ENCODE data around the gene MYO1C.
"Not testable (repeated sequence)": the region's sequence is repeated elsewhere in the genome, so short reads cannot be mapped to it uniquely, and the experiment has no call there.

The MYO1C gene, protein sequence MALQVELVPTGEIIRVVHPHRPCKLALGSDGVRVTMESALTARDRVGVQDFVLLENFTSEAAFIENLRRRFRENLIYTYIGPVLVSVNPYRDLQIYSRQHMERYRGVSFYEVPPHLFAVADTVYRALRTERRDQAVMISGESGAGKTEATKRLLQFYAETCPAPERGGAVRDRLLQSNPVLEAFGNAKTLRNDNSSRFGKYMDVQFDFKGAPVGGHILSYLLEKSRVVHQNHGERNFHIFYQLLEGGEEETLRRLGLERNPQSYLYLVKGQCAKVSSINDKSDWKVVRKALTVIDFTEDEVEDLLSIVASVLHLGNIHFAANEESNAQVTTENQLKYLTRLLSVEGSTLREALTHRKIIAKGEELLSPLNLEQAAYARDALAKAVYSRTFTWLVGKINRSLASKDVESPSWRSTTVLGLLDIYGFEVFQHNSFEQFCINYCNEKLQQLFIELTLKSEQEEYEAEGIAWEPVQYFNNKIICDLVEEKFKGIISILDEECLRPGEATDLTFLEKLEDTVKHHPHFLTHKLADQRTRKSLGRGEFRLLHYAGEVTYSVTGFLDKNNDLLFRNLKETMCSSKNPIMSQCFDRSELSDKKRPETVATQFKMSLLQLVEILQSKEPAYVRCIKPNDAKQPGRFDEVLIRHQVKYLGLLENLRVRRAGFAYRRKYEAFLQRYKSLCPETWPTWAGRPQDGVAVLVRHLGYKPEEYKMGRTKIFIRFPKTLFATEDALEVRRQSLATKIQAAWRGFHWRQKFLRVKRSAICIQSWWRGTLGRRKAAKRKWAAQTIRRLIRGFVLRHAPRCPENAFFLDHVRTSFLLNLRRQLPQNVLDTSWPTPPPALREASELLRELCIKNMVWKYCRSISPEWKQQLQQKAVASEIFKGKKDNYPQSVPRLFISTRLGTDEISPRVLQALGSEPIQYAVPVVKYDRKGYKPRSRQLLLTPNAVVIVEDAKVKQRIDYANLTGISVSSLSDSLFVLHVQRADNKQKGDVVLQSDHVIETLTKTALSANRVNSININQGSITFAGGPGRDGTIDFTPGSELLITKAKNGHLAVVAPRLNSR

DNA sequence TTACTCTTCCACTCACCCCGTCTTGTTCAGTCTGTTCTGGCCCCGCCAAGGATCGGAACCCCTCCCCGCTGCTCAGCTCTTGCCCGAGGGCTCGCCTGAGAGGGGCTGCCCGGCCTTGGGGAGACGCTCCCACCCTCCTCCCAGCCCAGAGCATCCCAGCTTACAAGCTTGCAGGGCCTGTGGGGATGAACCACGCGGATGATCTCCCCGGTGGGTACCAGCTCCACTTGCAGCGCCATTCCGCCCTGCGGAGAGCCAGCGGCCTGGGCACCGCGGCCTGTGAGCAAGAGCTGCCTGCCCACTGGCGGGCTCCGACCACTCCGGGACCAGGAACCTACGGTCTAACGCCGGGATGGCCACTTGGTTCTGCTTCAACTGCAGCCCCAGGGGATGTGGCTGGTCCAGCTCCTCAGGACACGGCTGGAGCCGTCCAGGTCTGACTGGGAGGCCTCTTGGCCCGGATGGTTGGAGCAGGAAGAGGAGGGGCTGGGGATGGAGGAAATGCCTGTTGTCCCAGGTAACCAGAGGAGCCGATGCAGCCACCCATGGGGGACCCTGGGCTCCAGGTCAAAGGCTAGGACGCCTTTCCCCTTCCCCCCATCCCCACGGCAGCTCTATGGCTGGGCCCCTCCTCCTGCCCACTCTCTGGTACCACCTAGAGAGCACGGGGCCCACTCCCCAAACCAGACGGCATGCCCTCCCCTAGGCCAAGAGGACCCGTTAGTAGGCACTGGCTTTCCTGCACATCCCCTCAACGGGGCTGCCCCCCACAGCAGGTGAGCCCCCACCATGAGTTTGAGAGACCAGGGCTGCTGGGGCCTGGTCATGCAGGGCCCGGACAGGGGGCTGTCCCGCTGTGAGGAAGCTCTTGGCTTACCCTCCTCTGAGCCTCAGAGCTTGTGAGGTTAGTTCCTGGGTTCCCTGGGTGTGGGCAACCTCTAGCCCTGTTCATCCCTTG lies at the start of gene MYO1C:
Gene MYO1C (minus strand): TSS at position 438 of the 958 bp plus-strand sequence. CDS start 199 bp downstream, at position 239.
- DNase-seq, result no peak

DNA sequence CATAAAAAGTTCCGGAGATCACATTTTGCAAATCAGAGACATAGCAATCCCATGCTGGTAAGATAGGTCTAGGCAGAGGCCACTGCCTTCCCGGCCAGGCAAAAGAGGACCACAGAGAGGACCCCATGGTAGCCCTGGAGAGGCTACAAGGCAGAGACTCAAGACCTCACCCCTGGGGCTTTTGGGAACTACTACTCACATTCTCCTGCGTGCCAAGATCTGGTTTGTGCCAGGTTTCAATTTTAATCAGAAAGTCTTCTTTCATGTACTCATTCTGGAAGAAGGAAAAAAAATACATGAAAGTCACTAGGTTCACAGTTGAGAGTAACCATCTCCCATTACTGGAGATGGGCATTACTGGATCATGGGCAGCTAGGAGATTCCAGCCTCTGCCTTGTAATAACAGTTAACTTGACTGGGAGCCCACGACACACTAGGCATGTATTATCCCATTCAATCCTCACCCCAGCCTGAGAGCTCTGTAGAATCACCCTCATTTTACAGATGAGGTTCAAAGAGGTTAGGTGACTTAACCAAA lies 49.0 kb upstream of the MYO1C start:
- DNase-seq, result no peak

DNA sequence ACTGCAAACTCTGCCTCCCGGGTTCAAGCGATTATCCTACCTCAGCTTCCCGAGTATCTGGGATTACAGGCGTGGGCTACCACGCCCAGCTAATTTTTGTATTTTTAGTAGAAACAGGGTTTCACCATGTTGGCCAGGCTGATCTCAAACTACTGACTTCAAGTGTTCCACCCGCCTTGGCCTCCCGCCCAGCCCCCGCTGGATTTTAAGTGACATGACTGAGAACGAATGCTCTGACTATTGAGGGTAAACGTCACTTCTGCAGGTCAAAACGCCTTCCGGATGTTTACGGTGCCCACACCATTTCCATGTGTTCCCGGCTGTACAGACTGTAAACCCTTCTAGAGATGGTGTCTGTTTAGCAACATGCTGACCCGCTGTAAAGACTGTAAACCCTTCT lies 47.3 kb upstream of the MYO1C start:
- DNase-seq, result no peak

DNA sequence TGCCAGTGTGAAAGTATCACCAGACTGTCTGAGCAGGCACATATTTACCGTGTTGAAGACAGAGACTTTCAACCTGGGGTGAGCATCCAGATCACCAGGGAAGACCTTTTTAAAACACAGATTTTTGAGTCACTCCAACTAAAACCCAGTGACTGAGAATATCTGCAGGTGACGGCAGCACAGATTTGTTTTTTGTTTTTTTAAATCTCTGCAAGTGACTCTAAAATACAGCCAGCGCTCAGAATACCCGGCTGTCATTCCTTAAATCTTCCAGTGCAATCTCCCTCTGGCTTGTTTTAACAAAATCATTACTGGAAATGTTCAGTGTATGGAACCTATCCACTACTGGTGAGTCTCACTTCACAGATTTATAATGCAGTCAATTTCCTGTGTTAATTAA lies 43.3 kb upstream of the MYO1C start:
- DNase-seq, result no peak

DNA sequence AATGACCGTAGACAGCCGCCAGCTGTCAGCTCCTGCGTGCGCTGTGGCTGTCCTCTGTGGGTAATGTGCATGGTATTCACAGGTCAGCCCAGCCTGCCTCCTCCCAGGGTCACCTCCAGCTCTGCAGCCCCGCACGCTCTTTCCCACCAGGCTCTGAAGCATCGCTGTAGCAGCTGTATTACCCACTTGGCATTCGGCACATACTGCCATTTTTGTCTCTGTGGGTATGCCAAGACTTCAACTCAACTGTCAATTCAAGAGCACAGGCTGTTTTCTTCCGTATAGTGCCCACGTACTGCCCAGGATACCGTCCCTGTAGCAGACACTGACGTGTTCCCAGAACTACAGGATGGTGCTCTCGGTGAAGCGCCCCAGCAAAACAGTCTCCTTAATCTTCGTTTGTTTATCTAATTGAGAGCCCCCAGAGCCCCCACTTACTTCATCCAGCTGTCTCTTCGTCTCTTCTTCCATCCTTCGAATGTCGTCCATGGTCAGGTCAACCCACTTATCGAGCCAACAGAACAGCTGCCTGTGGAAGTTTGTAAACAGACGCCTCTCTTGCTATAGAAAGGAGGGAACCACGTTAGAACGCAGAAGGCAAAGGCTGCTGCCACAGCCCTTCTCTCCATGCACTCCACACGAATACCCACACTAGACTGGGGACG lies 41.3 kb upstream of the MYO1C start:
- DNase-seq, result no peak

DNA sequence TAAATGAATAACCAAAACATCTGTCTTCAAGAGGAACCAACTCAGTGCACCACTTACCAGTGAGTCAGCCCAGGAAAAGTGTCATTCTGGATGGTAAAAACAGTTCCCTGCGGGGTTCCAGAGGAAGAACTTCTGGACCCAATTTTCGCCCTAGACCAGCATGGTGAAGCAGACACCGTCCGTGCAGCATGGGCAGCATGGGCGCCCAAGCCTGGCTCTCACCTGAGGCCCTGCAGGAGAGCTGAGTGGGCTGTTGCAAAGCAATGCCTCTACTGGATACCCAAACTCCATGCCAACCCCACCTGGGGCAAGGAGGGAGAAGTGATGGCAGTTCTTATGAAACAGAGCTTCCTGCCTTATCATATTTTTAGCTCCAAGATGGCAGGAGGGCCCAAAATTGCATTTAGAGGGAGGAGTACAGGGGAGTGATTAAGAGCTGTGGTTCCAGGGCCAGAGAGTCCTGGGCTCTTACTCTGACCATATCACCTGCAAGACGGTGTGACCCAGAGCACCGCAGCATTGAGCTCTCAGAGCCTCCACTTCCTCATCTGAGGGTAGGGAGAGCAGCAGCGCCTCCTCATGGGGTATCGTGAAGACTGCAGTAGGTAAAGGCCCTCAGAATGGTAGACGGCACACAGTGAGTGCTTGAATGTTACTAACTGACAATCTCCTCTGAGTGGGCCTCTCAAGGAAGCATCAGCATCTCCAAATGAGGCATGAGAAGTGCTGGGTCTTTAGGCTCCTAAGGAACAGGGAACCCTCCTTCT lies 40.5 kb upstream of the MYO1C start:
- no peak for DNase-seq

DNA sequence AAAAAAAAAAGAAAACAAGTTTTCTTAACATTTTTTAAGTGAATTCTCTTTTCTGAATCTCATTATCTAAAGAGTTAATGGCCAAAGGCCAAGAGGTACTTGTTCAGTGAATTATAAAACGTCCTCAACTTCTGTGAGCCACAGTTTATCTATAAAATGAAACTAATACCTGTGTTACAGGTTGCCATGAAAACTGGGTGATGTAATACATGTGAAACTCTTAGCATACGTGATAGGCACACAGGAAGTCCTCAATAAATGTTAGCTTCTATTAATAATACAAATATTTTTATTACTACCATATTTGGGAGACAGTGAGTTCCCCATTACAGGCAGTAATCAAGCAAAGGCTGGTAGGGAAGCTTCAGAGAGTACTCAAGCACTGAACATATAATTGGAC lies 37.4 kb upstream of the MYO1C start:
- no peak for DNase-seq

DNA sequence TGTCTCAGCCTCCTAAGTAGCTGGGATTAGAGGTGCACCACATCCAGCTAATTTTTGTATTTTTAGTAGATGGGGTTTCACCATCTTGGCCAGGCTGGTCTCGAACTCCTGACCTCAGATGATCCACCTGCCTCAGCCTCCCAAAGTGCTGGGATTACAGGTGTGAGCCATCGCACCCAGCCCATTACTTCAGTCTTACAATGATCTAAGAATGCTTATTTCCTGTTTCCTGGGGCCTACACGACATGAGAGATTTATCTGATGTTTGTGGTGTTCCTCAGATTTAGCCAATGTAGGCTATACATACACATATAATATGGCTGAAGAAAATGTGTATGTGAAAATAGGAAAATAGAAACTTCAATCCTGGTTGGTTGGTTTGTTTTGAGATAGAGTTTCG lies 34.4 kb upstream of the MYO1C start:
- DNase-seq, result not testable (repeated sequence)

DNA sequence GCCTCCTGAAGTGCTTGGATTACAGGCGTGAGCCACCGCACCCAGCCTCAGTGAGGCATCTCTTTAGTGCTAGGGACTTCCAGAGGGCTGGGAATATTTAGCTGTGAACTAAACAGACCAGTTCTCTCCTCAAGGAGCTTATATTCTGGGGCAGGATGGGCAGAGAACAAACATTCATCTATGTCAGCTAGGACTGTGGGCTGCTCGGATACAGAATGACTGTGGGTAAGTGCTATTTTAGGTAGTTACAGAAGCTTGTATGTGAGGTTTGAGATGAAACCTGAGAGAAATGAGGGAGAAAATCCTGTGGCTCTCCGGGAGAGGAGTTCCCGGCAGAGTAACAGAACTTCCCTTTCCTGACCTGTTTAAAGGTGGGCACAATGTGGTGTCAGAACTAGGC lies 30.1 kb upstream of the MYO1C start:
- no peak for DNase-seq

DNA sequence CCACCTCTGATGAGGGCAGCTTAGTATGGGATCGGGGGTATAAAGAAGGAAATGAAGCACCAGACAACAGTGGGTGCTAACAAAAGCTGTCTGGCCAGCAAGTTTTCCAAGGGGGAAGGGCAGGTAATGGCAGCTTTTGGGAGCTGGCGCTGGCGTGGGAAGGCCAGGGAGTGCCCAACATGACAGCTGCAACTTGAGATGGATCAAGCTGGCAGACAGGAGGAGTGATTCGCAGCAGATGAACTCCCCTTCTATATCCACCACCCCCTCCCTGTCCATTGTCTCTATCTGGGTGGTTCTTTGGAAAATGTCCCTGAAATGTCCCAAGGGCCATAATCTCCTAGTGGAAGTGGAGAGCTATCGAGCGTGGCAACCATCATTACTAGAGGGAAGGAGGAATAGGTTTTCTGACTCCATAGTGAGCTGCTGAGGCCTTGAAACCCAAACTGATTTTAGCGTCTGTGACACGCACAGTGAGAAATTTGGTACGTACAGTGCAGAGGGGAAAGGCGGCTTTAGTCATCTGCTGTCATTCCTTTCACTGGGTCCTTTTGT lies 28.7 kb upstream of the MYO1C start:
- DNase-seq, result no peak

DNA sequence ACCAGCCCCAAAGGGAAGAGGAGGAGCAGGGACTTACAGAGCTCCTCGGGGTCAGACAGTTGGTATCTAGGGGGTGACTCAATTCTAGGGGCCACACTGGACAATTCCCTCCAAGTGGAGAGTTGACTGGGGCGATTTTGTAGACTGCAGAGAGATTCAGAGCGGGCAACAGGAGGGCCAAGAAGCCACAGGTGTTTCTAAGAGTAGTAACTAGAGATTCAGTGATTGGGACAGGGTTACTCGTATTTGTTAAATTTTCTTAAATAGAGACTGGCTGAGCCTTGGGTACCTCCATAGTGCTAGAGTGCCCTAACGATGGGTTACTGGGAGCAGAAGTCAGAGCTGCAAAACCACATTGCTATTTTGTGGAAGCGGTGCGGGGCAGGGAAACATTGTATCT lies 27.2 kb upstream of the MYO1C start:
- no peak for DNase-seq

DNA sequence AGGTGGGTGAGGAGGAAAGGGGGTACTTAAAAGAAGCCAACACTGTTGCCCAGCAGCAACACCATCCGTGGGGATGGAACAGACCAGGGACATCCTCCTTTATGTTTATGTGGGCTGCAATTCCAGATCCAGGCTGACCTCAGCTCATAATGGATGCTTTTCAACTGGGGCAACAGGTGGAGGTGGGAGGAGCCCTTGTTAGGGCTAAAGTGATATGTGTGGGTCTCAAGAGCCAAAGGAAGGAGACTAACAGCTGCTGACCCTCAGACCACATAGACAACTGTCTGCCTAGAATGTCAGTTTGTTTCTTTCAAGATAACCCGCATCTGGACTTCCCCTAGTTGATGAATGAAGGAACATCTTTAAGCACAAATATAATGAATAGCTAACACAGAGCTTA lies 25.9 kb upstream of the MYO1C start:
- no peak for DNase-seq

DNA sequence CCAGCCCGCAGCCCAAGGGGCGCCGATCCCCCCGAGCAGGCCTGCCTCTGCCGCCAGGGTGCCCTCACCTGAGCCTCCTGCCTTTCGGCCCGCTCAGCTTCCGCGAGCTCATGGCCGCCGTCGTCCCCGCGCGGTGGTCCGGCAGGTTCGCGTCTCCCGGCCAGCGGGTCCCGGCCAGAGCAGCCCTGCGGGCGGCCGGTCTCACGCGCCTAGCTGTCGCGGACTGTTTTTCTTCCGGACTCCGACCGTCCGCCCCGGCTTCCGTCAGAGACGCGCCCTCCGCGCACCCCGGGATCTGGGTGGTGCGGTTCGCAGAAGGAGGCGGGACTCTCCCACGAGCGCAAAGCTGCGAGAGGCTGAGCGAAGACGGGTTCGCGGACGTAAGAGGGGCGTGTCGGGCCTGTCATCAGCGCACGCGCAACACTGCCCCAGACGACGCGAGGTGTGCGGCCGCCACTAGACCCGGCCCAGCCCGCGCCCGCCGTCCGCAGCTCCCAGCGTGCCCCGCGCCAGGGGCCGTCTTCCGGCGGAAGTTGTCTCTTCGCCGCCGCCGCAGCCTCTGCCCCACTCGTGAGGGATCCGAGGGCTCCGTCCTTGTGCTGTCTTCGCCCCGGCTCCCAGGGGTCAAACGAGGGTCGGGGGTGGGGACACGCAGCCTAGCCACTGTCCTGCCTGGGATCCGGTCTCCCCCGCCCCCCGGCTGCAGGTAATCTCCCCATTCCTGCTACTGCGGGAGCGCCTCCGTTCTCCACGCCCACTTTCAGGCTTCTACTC lies 24.1 kb upstream of the MYO1C start, which contains the start of gene INPP5K:
Gene INPP5K (minus strand): TSS at position 225 of the 774 bp plus-strand sequence. CDS start 113 bp downstream, at position 112.
- peak; percentile 82 for DNase-seq

DNA sequence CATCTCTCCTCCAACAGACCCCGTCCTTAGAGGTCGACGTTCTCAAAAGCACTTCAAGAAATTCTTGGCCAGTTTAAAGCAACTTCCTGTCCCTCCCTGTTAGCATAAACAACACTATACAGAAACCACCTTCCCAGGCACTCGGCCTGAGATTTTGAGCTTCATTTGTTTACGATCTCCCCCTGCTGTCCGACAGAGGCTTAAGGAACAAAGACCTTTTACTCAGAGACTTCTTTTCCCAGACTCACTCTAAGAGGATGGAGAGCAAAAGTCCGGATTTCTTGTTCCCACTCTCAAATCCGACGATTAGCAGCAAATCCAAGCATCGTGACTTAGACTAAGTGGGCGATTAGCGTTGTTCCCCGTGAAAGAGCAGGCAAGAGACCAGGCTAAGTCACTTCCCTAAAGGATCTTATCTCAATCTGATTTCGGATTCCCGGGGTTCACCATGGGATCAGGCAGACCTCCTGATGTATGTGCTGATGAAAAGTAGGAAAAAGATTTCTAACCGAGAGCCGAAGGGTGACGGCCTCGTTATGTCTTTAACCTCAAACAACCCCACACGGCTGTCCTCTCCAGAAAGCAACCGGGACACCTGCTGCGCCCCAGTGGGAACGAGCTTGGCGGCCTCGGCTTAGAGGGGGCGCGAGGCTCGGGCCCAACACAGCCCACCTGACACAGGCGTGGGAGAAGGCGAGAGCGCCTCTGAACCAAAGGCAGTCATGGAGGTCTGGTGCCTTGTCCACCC lies 23.3 kb upstream of the MYO1C start:
- peak; percentile 11 for DNase-seq

DNA sequence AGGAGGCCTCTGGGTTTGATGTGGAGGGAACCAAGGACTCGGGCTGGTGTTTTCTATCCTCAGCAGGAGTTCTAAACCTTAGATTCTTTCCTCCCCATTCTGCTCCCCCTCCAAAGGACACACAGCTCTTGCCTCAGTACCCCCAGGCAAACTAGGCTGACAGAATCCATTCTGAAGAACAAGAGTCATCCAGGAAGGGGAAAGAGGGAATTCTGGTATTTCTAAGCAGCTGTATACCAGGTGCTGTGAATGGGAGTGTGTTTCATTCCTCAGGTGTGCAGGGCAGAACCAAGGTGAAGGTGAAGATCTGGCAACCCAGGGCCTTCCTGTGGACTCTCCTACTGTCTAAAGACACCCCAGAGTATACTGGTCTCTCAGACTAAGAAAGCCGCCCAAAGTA lies 19.9 kb upstream of the MYO1C start:
- no peak for DNase-seq

DNA sequence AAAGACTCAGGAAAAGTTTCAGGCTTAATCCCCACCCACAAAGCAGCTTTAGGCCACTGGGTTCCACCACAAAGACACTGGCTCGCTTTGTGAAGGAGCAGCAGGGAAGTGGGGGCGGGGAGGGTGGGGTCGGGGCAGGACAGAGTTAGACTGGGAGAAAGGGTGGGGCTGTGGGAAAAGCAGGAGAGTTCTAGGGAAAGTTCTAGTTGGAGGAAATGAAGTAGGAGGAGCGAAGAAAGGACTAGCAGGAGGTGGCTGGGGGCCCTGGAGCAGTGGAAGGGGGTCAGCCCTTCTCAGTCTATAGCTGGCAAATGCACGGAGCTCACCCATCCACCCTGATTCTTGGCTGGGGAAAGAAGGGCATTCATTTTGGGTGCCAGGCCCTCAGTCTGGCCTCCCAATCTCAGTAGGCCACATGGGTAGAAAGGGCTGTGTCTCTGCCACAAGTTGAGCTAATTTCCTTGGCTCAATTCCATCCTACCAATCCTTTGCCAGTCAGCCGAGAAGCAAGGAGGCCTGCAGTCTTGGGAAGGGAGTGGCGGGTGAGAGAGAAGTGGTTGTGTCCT lies 19.4 kb upstream of the MYO1C start:
- no peak for DNase-seq

DNA sequence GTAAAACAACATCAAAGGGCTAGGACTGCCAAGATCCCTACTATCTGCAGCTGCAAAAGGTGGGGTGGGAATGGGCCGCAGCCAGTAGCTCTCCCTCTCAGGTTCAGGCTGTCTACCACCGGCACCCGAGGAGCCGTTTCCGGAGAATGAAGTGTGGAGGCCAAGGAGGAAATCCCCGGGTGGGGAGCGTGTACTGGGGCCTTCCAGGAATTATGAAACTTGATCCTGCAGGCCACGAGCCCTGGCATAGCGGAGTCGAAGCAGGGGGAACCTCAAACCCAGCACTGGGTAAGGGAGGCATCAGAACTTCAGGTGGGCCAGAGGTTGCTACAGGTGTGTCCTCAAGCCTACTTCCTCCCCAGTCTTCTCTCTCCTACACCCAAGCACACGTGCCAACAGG lies 18.8 kb upstream of the MYO1C start:
- no peak for DNase-seq

DNA sequence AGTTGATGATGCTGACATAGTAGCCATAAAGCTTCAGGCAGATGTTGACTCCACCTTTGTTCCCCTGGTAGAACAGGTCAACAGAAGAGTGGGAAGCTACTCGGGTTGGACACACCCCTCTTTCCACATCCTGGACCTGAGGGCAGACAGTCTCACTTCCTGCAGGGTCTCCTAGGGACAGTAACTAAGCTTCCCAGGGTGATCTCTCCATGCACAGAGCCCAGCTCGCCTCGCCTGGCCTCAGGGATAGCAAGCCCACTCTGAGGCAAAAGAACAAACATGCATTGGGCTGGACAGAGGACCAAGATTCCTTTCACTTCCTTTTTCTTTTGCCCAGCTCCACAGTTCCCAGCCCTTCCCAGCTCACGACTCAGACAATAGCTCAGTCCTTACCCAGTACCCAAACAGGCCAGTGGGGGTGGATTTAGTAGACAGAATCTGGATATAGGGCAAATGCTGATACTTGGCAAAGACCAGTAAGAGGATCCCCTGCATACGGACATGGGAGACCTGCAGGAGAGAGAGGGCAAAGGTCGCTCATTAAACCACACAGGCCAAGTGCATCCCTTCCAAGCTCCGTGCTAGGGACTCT lies 16.9 kb upstream of the MYO1C start:
- no peak for DNase-seq

Measured in NCI-H2107 (cell line).